IPS-20b (cell line): ENCODE measurements around the gene POLR2I.

Source experiments
- H3K27ac ChIP-seq: one replicate; pipeline ENCODE4 v1.5.1; 2013; ENCODE audit warnings: low read length
- H3K27me3 ChIP-seq: 2 replicates; pipeline ENCODE4 v1.6.1; 2013; ENCODE audit warnings: mild to moderate bottlenecking, low read length, inconsistent platforms; ENCODE audit not compliant: insufficient read depth
- H3K36me3 ChIP-seq: 2 replicates; pipeline ENCODE4 v1.6.1; 2013; ENCODE audit warnings: low read depth, mild to moderate bottlenecking, inconsistent platforms, low read length, moderate library complexity; ENCODE audit not compliant: insufficient read depth
- H3K4me1 ChIP-seq: 2 replicates; pipeline ENCODE4 v1.6.1; 2013; ENCODE audit warnings: mild to moderate bottlenecking, control low read depth, inconsistent platforms, low read length, moderate library complexity; ENCODE audit not compliant: insufficient read depth
- H3K4me3 ChIP-seq: 2 replicates; pipeline ENCODE4 v1.5.1; 2013; ENCODE audit warnings: mild to moderate bottlenecking, low read length, inconsistent platforms
- H3K9ac ChIP-seq: 2 replicates; pipeline ENCODE4 v1.6.1; 2013; ENCODE audit warnings: low read depth, mild to moderate bottlenecking, inconsistent platforms, low read length, moderate library complexity
- H3K9me3 ChIP-seq: 2 replicates; pipeline ENCODE4 v1.6.1; 2013; ENCODE audit warnings: mild to moderate bottlenecking, low read depth, low read length, inconsistent platforms; ENCODE audit not compliant: insufficient read depth

POLR2I gene

GRCh38 chr19:36093146-36093662 lies 21.5 kb downstream of the POLR2I start:
- no peak overlapping the region for H3K9ac ChIP-seq
- no peaks in the 10 kb centered on the region for H3K4me1 ChIP-seq
- H3K27ac ChIP-seq: no peak overlapping the region
- H3K36me3 ChIP-seq: peaks cover 87% of the 10 kb centered on the region
- H3K9me3 ChIP-seq: no peaks in the 10 kb centered on the region
- H3K27me3 ChIP-seq: no peaks in the 10 kb centered on the region
- H3K4me3 ChIP-seq: no peak overlapping the region

- H3K36me3 ChIP-seq: peaks cover 87% of the 10 kb centered on the region
- no peaks in the 10 kb centered on the region for H3K27me3 ChIP-seq
- H3K4me1 ChIP-seq: no peaks in the 10 kb centered on the region
Measured at GRCh38 chr19:36092566-36092965, 22.1 kb downstream of the POLR2I start.

GRCh38 chr19:36090910-36091695 lies 23.6 kb downstream of the POLR2I start:
- Histone ChIP-seq H3K27ac (no peak overlapping the region), H3K9ac (no peak overlapping the region), H3K36me3 (peaks cover 92% of the 10 kb centered on the region), H3K27me3 (no peaks in the 10 kb centered on the region), H3K4me3 (no peak overlapping the region), H3K4me1 (no peaks in the 10 kb centered on the region), H3K9me3 (no peaks in the 10 kb centered on the region)

More at GRCh38 chr19:36092566-36092965, 22.1 kb downstream of the POLR2I start:
- Histone ChIP-seq H3K27ac (no peak overlapping the region), H3K9me3 (no peaks in the 10 kb centered on the region), H3K4me3 (no peak overlapping the region), H3K9ac (no peak overlapping the region)

- H3K36me3 ChIP-seq: peaks cover 93% of the 10 kb centered on the region
- no peak overlapping the region for H3K4me3 ChIP-seq
- no peaks in the 10 kb centered on the region for H3K9me3 ChIP-seq
Measured at GRCh38 chr19:36089847-36090246, 24.8 kb downstream of the POLR2I start.

GRCh38 chr19:36086326-36086725 lies 28.3 kb downstream of the POLR2I start:
- no peaks in the 10 kb centered on the region for H3K4me1 ChIP-seq
- no peak overlapping the region for H3K27ac ChIP-seq
- no peaks in the 10 kb centered on the region for H3K9me3 ChIP-seq
- peaks cover 96% of the 10 kb centered on the region for H3K36me3 ChIP-seq
- no peak overlapping the region for H3K4me3 ChIP-seq
- no peaks in the 10 kb centered on the region for H3K27me3 ChIP-seq
- H3K9ac ChIP-seq: no peak overlapping the region

More at GRCh38 chr19:36089847-36090246, 24.8 kb downstream of the POLR2I start:
- no peaks in the 10 kb centered on the region for H3K27me3 ChIP-seq
- no peak overlapping the region for H3K27ac ChIP-seq
- no peak overlapping the region for H3K9ac ChIP-seq
- no peaks in the 10 kb centered on the region for H3K4me1 ChIP-seq

GRCh38 chr19:36084231-36085009 lies 30.3 kb downstream of the POLR2I start:
- Histone ChIP-seq H3K9me3 (no peaks in the 10 kb centered on the region), H3K4me1 (no peaks in the 10 kb centered on the region), H3K27me3 (no peaks in the 10 kb centered on the region), H3K9ac (no peak overlapping the region), H3K4me3 (no peak overlapping the region), H3K27ac (no peak overlapping the region), H3K36me3 (peaks cover 90% of the 10 kb centered on the region)

- H3K4me3 ChIP-seq: no peak overlapping the region
- no peaks in the 10 kb centered on the region for H3K27me3 ChIP-seq
- H3K9ac ChIP-seq: no peak overlapping the region
- no peaks in the 10 kb centered on the region for H3K9me3 ChIP-seq
- no peaks in the 10 kb centered on the region for H3K4me1 ChIP-seq
- no peak overlapping the region for H3K27ac ChIP-seq
- H3K36me3 ChIP-seq: peaks cover 87% of the 10 kb centered on the region
Measured at GRCh38 chr19:36082916-36083315, 31.8 kb downstream of the POLR2I start.

- Histone ChIP-seq H3K9ac (no peak overlapping the region), H3K4me3 (no peak overlapping the region), H3K27me3 (no peaks in the 10 kb centered on the region), H3K4me1 (no peaks in the 10 kb centered on the region), H3K36me3 (peaks cover 88% of the 10 kb centered on the region), H3K27ac (no peak overlapping the region), H3K9me3 (no peaks in the 10 kb centered on the region)
Measured at GRCh38 chr19:36081894-36082293, 32.8 kb downstream of the POLR2I start.

GRCh38 chr19:36081385-36081784 lies 33.3 kb downstream of the POLR2I start:
- Histone ChIP-seq H3K4me3 (no peak overlapping the region), H3K4me1 (no peaks in the 10 kb centered on the region), H3K27ac (no peak overlapping the region), H3K27me3 (no peaks in the 10 kb centered on the region), H3K9ac (no peak overlapping the region), H3K9me3 (no peaks in the 10 kb centered on the region), H3K36me3 (peaks cover 88% of the 10 kb centered on the region)

GRCh38 chr19:36079389-36079945 lies 35.2 kb downstream of the POLR2I start:
- Histone ChIP-seq H3K36me3 (peaks cover 88% of the 10 kb centered on the region), H3K27me3 (no peaks in the 10 kb centered on the region), H3K27ac (no peak overlapping the region), H3K9ac (no peak overlapping the region), H3K4me3 (no peak overlapping the region), H3K4me1 (no peaks in the 10 kb centered on the region), H3K9me3 (no peaks in the 10 kb centered on the region)

- no peaks in the 10 kb centered on the region for H3K27me3 ChIP-seq
- no peak overlapping the region for H3K27ac ChIP-seq
- H3K9ac ChIP-seq: no peak overlapping the region
- H3K36me3 ChIP-seq: peaks cover 80% of the 10 kb centered on the region
- H3K9me3 ChIP-seq: no peaks in the 10 kb centered on the region
- H3K4me3 ChIP-seq: no peak overlapping the region
- H3K4me1 ChIP-seq: no peaks in the 10 kb centered on the region
Measured at GRCh38 chr19:36073121-36073876, 41.4 kb downstream of the POLR2I start.
